Ectodermal cell (in vitro differentiated cells): Measurements from ENCODE around the gene SLC2A4.

ENCODE experiments used
- H3K27ac ChIP-seq: 2 replicates; pipeline ENCODE4 v1.7.0; 2013; ENCODE audit warnings: mild to moderate bottlenecking, low read depth, low read length; ENCODE audit not compliant: insufficient read depth, poor library complexity, severe bottlenecking
- H3K27me3 ChIP-seq: 2 replicates; pipeline ENCODE4 v1.7.0; 2013; ENCODE audit warnings: mild to moderate bottlenecking, low read length; ENCODE audit not compliant: insufficient read depth, control insufficient read depth, poor library complexity, severe bottlenecking
- H3K36me3 ChIP-seq: one replicate; pipeline ENCODE4 v1.7.0; 2013; ENCODE audit warnings: low read length; ENCODE audit not compliant: control insufficient read depth, insufficient read depth
- H3K4me1 ChIP-seq: one replicate; pipeline ENCODE4 v1.7.0; 2013; ENCODE audit warnings: low read length; ENCODE audit not compliant: control insufficient read depth, insufficient read depth
- H3K4me3 ChIP-seq: 2 replicates; pipeline ENCODE4 v1.7.0; 2013; ENCODE audit warnings: low read depth, low read length, control low read depth; ENCODE audit not compliant: insufficient read depth
- H3K9me3 ChIP-seq: 2 replicates; pipeline ENCODE4 v1.7.0; 2013; ENCODE audit warnings: mild to moderate bottlenecking, low read length, moderate library complexity; ENCODE audit not compliant: control insufficient read depth
- WGBS, 2 experiments: methylation state at CpG; one replicate each; pipeline ENCODE4 v1.1.7; 2013; ENCODE audit warnings: missing lambda C conversion rate in 2 of 2; 5-methylcytosine and 5-hydroxymethylcytosine counted together

Gene SLC2A4

DNA sequence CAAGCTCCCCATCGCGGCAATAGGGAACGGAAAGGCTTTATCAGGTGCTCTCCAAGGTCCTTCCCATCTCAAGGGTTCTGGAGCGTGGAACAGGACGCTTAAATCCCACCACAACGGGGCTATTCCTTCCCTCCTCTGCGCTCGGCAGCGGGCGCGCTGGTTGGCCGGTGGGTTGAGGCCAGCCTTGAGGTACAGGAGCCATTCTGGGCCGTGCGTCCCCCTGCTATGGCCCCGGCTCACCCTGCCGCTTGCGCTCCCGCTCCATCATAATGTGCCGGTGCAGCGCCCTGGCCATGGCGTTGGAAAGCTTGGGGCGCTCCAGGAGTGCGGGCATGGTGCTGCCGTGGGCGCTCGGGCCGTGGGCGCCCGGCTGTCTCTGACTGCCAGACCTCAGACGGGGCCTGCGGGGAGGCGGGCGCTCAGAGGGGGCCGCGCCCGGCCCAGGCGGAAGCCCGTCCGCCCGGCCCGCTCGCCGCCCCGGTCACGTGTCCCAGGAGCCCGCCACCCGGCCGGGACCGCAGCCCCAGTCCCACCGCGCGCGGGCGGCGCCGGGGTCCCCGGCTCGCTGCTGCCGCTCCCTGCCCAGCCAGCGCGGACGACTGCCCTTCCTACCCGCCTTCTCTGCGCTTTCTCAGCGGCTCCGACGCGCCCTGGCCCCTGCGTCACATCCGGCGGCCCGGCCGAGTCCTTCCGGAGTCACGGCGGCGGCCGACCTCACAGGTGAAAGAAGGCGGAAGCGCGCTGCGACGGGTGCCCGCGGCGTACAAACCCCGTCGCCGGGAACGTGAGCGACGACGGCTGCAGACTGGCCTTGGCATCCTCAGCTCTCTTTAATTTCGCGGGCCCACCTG, 33.4 kb downstream of the SLC2A4 start, which contains the start of gene GPS2:
Gene GPS2, minus strand, starts transcription at position 642 of the 851 bp plus-strand sequence. Its CDS starts 308 bp downstream, at position 334.
- H3K4me1 ChIP-seq: peaks cover 4% of the 10 kb centered on the region
- H3K9me3 ChIP-seq: no peaks in the 10 kb centered on the region
- peak within 1 kb of the TSS; percentile 68 for H3K4me3 ChIP-seq
- peak within 1 kb of the TSS; percentile 18 for H3K27ac ChIP-seq
- no peaks in the 10 kb centered on the region for H3K27me3 ChIP-seq
- 0 to 1% methylated on average over 95 of the region's 95 CpGs for WGBS, 2 experiments
- peaks cover 52% of the 10 kb centered on the region for H3K36me3 ChIP-seq

DNA sequence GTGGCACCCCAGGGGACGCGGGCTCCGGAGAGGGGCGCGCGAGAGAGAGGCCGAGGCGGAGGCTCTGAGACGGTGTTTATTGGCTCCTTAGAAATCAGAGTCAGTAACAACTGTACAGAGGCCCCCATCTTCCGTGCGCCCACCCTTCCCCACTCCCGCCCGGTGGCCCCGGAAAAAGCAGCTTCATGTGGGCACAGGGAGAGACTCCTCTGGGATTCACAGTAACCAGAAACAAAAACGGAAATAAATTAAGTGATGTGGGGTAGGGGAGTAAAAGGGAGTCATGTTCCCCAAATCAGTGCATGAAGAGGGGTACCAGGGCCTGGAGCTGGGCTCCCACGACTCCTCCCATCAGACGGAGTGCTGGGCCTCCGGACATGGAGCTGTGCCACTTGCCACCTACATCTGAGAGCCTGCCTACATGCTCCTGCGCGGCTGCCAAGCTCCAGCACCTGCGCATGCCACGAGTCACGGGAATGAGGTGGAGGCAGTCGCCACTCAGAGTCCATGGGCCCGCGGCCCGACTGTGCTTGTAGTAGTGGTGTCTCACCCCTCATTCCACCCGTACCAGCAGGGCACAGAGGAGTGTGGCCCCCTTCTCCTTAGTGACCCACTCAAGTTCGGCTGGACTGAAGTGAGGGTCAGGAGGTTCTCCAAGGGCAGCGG, 34.2 kb downstream of the SLC2A4 start:
- WGBS, 2 experiments: 54 to 57% methylated on average over 30 of the region's 30 CpGs
- Histone ChIP-seq H3K36me3 (peaks cover 44% of the 10 kb centered on the region), H3K4me3 (peak overlapping the region; percentile 68), H3K27ac (peak overlapping the region; percentile 18), H3K4me1 (peaks cover 4% of the 10 kb centered on the region), H3K9me3 (no peaks in the 10 kb centered on the region), H3K27me3 (no peaks in the 10 kb centered on the region)

DNA sequence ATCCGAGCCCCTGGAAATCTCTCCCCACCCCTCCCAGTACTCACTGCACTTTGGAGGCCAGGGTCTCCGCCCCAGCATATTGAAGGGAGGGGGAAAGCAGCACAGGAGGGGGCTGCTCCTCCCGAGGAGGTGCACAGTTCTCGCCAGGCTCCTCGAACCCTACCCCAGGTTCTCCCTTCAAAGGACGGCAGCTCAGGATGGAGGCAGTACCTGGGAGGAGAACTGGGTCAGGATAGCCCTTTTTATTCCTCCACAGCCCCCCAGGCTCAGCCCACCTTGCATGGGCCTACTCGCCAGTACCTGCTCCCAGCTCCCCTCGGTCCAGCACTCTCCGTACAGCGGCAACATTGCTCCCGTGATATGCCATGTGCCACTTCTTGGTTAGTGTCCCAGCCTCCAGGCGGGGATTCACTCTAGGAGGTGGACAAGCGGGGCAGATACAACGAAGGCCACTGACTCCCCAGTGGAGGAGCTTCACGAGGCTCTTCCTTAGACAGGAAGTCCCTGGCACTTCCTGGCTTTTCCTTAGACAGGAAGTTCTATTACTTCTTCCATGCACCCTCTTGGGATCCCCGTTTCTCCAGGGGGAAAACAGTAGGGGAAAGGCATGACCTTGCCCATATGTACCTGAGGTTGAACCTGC, 35.8 kb downstream of the SLC2A4 start:
- H3K4me3 ChIP-seq: no peak overlapping the region
- peaks cover 45% of the 10 kb centered on the region for H3K36me3 ChIP-seq
- no peaks in the 10 kb centered on the region for H3K9me3 ChIP-seq
- 95 to 96% methylated on average over 16 of the region's 16 CpGs for WGBS, 2 experiments
- H3K27ac ChIP-seq: no peak overlapping the region
- H3K4me1 ChIP-seq: peaks cover 4% of the 10 kb centered on the region
- H3K27me3 ChIP-seq: no peaks in the 10 kb centered on the region

- H3K36me3 ChIP-seq: peaks cover 46% of the 10 kb centered on the region
- no peak overlapping the region for H3K27ac ChIP-seq
- H3K4me1 ChIP-seq: peaks cover 4% of the 10 kb centered on the region
- WGBS, 2 experiments: 95 to 96% methylated on average over 13 of the region's 13 CpGs
- H3K9me3 ChIP-seq: no peaks in the 10 kb centered on the region
- no peaks in the 10 kb centered on the region for H3K27me3 ChIP-seq
- H3K4me3 ChIP-seq: no peak overlapping the region
Observed at GRCh38 chr17:7318121-7318860, 36.8 kb downstream of the SLC2A4 start.

GRCh38 chr17:7321466-7321865, 39.9 kb downstream of the SLC2A4 start:
- Histone ChIP-seq H3K4me1 (no peaks in the 10 kb centered on the region), H3K9me3 (no peaks in the 10 kb centered on the region), H3K27ac (no peak overlapping the region), H3K4me3 (no peak overlapping the region), H3K36me3 (peaks cover 62% of the 10 kb centered on the region), H3K27me3 (no peaks in the 10 kb centered on the region)
- WGBS, 2 experiments: 95 to 96% methylated on average over 15 of the region's 15 CpGs

DNA sequence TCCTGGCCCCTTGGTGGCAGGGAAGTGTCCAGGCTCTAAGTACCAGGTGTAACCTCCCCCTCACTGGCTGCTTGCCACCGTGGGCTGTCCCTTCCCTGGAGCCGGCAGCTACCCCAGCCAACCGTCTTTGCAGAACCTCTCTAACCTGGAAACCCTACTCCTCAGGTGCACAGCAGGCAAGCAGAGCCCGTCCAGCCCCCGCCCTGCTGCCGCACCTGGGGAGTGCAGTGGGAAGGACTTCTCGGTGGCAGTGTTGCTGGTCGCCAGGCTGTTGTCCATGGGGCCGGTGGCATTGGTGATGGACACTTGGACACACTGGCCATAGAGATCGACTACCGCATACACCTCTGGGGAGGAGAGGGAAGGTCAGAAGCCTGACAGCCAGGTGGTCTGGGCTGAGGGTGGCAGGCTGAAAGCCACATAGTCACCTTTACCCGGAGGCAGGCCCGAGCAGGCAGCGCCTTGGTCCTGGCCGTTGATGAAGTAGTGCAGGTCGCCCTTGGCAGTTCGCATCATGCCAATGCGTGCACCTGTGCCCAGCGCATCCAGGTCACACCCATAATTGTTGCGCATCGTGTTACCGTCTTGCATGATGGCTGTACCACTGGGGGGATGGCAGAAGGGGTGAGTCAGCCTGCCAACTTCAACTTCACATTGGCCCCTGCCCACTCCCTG, 41.1 kb downstream of the SLC2A4 start:
- H3K9me3 ChIP-seq: no peaks in the 10 kb centered on the region
- no peaks in the 10 kb centered on the region for H3K27me3 ChIP-seq
- H3K36me3 ChIP-seq: peaks cover 60% of the 10 kb centered on the region
- H3K4me1 ChIP-seq: peaks cover 2% of the 10 kb centered on the region
- no peak overlapping the region for H3K27ac ChIP-seq
- H3K4me3 ChIP-seq: no peak overlapping the region
- 96 to 97% methylated on average over 22 of the region's 22 CpGs for WGBS, 2 experiments

DNA sequence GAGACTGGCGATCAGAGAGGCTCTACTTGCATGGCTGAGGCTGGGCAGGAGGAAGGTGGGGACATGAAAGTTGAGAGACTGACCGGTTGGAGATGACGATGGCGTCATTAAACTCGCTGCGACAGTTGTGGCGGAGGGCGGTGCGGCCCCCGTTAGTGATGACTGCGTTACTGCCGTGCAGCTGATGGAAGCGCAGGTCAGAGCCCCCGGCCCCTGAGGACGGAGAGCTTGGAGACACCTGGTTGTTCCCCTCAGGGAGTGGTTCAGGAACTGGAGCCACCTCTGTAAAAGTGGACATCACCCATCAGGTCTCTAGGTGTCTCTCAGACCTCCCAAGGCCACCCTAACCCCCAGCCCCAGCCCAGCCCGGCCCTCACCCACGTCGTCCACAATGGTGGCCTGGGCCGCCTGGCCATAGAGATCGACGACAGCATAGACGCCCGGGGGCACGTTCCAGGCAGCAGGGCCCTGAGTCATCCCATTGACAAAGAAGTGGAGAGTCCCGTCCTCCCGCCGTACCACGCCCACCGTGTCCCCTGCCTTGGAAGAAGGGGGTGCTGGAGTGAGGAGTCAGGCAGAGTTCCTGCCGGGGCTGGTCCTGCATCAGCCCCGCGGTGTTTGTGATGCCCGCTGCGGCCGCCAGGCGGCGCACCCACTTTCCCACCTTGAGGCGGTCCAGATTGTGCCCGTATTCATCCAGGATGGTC, 42.4 kb downstream of the SLC2A4 start:
- no peak overlapping the region for H3K27ac ChIP-seq
- no peaks in the 10 kb centered on the region for H3K9me3 ChIP-seq
- no peaks in the 10 kb centered on the region for H3K27me3 ChIP-seq
- peaks cover 49% of the 10 kb centered on the region for H3K36me3 ChIP-seq
- 71 to 74% methylated on average over 39 of the region's 39 CpGs for WGBS, 2 experiments
- no peak overlapping the region for H3K4me3 ChIP-seq
- peaks cover 9% of the 10 kb centered on the region for H3K4me1 ChIP-seq

GRCh38 chr17:7324438-7324779, 42.9 kb downstream of the SLC2A4 start:
- peaks cover 49% of the 10 kb centered on the region for H3K36me3 ChIP-seq
- no peak overlapping the region for H3K4me3 ChIP-seq
- H3K27ac ChIP-seq: no peak overlapping the region
- H3K27me3 ChIP-seq: no peaks in the 10 kb centered on the region
- WGBS, 2 experiments: 86 to 93% methylated on average over 3 of the region's 3 CpGs
- H3K4me1 ChIP-seq: peaks cover 9% of the 10 kb centered on the region
- H3K9me3 ChIP-seq: no peaks in the 10 kb centered on the region

DNA sequence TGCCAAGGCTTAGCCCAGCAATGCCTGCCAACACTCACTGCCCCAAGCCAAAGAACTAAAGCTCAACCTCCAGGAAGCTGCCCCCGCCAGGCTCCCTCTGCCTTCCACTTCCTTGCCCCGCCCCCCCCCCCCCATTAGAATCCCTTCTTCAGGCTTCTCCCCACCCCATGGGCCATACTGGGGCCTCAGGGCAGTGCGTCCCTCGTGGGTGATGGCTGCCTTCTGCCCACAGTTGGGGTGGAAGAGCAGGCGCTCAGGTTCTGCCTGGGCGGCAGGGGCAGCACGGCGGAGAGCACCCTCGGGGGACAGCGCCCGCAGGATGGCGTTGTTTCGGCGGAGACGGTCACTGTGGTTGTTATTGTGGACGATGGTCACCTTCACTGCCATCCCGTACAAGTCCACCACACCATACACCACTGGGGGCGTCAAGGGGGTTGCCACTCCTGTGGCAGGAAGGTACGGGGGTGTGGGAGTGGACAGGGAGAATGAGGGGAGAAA, 43.6 kb downstream of the SLC2A4 start:
- Histone ChIP-seq H3K27ac (no peak overlapping the region), H3K36me3 (peaks cover 49% of the 10 kb centered on the region), H3K4me1 (peaks cover 9% of the 10 kb centered on the region), H3K27me3 (no peaks in the 10 kb centered on the region), H3K4me3 (no peak overlapping the region), H3K9me3 (no peaks in the 10 kb centered on the region)
- WGBS, 2 experiments: 94 to 98% methylated on average over 18 of the region's 19 CpGs
